Uterus (tissue), 4 donors: Measurements from ENCODE around the gene MFAP3L. TPM values are rescaled to one million over a fixed set of nuclear protein-coding genes. Genes with fewer than 3 reads are reported as not detected.

Experiments used
- DNase-seq, 2 donors: peaks; one replicate each; pipeline ENCODE4 v3.0.0-alpha.2; 2019 to 2020
- H3K27ac ChIP-seq, 2 donors: fragments of 200-600 bp; sonication (generic); 1 replicate in 1 of 2; 2 replicates in 1 of 2; pipeline ENCODE4 v1.5.1; 2016 to 2018
- H3K27me3 ChIP-seq, 2 donors: fragments of 200-600 bp; sonication (generic); one replicate each; pipeline ENCODE4 v1.5.1; 2018 to 2019; ENCODE audit warnings: control low read depth in 1 of 2
- H3K36me3 ChIP-seq, 2 donors: fragments of 200-600 bp; sonication (generic); one replicate each; pipeline ENCODE4 v1.5.1; 2019; ENCODE audit warnings: control low read depth in 1 of 2
- H3K4me1 ChIP-seq, 2 donors: fragments of 200-600 bp; sonication (generic); one replicate each; pipeline ENCODE4 v1.5.1; 2018 to 2019; ENCODE audit warnings: control low read depth in 1 of 2
- H3K4me3 ChIP-seq, 2 donors: fragments of 200-600 bp; sonication (generic); 1 replicate in 1 of 2; 2 replicates in 1 of 2; pipeline ENCODE4 v1.5.1; 2018 to 2019; ENCODE audit warnings: mild to moderate bottlenecking in 1 of 2
- H3K9me3 ChIP-seq, 2 donors: fragments of 200-600 bp; sonication (generic); one replicate each; pipeline ENCODE4 v1.5.1; 2019; ENCODE audit warnings: control low read depth in 1 of 2
- POLR2A ChIP-seq, 2 donors: fragments of 450-650 bp; IDR thresholded peaks; one replicate each; pipeline ENCODE4 v1.6.1; 2016; ENCODE audit warnings: antibody characterized with exemption in 2 of 2, mild to moderate bottlenecking in 1 of 2, moderate library complexity in 1 of 2
- intact Hi-C: fragments of 100-400 bp; cut with DNase I; formaldehyde crosslinking; loops from one replicate; pipeline ENCODE4 v1.15.1; 2023; ENCODE audit warnings: low total_unique reads
- total RNA-seq, 4 donors: library from RNA; depleted of rRNA in 3 of 4; stranded (reverse); fragments of >200 nt in 3 of 4; gene quantifications; one replicate each; pipeline versions ENCODE4 v1.1.0 to v1.2.4, GENCODE V29; 2014 to 2023
- TF ChIP-seq, protein P1 (sequence below), 4 experiments: fragments of 200-600 bp in 2 of 4; fragments of 450-650 bp in 2 of 4; sonication (generic) in 2 of 4; IDR thresholded peaks; one replicate each; pipeline ENCODE4 v1.5.1; 2016 to 2019; ENCODE audit warnings: antibody characterized with exemption in 4 of 4, mild to moderate bottlenecking in 2 of 4, moderate library complexity in 1 of 4
- donor health status: DM: yes; HTN: yes; CAD: no.

The MFAP3L gene
- total RNA-seq, 4 donors from 2014 or later: 6.6 to 38.4 (median 14.9) TPM

DNA sequence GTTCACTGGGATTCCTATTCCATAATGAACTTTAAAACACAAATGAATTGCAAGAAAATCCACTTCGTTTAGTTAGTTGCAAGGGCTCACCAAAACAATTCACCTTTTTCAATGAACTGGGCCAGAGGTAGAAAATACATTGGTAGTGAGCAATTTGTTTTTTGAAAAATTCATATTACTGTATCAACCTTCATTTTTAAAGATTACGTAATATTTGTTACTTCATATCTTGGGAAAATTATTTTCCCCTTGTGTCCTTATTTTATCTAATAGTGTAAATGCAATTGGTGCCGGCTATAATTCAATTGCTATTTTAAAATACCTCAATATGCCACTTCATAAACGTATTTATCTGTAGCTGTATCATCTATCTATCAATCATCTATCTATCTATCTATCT is 41.5 kb downstream of the MFAP3L start:
- no peak overlapping the region for H3K4me3 ChIP-seq
- H3K9me3 ChIP-seq: no peaks in the 10 kb centered on the region
- no peak overlapping the region for H3K27ac ChIP-seq
- DNase-seq: no peak
- no peaks in the 10 kb centered on the region for H3K36me3 ChIP-seq
- H3K4me1 ChIP-seq: no peaks in the 10 kb centered on the region
- no peaks in the 10 kb centered on the region for H3K27me3 ChIP-seq
- TF ChIP-seq, protein P1, sequence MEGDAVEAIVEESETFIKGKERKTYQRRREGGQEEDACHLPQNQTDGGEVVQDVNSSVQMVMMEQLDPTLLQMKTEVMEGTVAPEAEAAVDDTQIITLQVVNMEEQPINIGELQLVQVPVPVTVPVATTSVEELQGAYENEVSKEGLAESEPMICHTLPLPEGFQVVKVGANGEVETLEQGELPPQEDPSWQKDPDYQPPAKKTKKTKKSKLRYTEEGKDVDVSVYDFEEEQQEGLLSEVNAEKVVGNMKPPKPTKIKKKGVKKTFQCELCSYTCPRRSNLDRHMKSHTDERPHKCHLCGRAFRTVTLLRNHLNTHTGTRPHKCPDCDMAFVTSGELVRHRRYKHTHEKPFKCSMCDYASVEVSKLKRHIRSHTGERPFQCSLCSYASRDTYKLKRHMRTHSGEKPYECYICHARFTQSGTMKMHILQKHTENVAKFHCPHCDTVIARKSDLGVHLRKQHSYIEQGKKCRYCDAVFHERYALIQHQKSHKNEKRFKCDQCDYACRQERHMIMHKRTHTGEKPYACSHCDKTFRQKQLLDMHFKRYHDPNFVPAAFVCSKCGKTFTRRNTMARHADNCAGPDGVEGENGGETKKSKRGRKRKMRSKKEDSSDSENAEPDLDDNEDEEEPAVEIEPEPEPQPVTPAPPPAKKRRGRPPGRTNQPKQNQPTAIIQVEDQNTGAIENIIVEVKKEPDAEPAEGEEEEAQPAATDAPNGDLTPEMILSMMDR (IDR thresholded peaks at IDR 0.05): no peak
- TF ChIP-seq POLR2A (IDR thresholded peaks at IDR 0.05): no peak
- intact Hi-C loops: no loop called here

DNA sequence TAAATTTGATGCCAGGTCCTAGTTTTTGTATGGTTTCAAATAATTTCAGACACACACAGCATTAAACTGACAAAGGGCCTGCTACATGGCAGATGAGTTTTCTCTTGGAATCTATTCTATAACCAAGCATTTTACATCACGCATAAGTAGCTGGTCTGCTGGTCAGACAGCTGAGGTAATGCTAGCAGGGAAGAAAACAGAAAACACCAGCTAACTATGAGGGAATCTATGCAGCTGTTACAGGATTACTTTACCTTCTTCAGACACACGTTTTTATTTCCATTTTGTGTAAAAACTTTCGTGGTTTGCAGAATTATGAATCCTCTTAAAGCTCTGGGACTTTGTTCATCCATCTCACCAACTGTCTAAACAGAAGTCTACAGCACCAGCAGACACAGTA is 42.0 kb downstream of the MFAP3L start:
- Histone ChIP-seq H3K9me3 (no peaks in the 10 kb centered on the region), H3K4me3 (no peak overlapping the region), H3K36me3 (no peaks in the 10 kb centered on the region), H3K4me1 (no peaks in the 10 kb centered on the region), H3K27me3 (no peaks in the 10 kb centered on the region), H3K27ac (no peak overlapping the region)
- TF ChIP-seq, protein P1 (IDR thresholded peaks at IDR 0.05): no peak
- TF ChIP-seq POLR2A (IDR thresholded peaks at IDR 0.05): no peak
- no peak for DNase-seq
- intact Hi-C loops: no loop called here

DNA sequence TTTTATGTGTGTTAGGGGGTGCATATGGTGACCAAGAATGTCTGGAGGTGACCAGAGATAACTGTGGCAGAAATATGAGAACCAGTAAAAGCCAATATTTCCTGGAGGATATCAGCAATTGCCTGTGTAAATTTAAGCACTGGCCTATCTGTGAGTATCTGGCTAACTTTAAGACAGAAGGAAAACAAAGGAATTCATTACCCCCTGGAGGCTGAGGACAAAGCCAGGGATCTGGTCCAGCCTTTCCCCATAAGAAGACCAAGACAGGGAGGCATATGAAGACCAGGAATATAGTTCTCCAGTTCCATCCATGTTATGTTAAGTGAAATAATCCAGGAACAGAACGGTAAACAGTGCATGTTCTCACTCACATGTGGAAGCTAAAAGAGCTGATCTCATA is 49.2 kb downstream of the MFAP3L start:
- DNase-seq: no peak
- Histone ChIP-seq H3K4me1 (no peaks in the 10 kb centered on the region), H3K9me3 (no peaks in the 10 kb centered on the region), H3K27ac (no peak overlapping the region), H3K36me3 (no peaks in the 10 kb centered on the region), H3K4me3 (no peak overlapping the region), H3K27me3 (no peaks in the 10 kb centered on the region)
- intact Hi-C loops: no loop called here
- no peak for TF ChIP-seq POLR2A (IDR thresholded peaks at IDR 0.05)
- TF ChIP-seq, protein P1 (IDR thresholded peaks at IDR 0.05): no peak

DNA sequence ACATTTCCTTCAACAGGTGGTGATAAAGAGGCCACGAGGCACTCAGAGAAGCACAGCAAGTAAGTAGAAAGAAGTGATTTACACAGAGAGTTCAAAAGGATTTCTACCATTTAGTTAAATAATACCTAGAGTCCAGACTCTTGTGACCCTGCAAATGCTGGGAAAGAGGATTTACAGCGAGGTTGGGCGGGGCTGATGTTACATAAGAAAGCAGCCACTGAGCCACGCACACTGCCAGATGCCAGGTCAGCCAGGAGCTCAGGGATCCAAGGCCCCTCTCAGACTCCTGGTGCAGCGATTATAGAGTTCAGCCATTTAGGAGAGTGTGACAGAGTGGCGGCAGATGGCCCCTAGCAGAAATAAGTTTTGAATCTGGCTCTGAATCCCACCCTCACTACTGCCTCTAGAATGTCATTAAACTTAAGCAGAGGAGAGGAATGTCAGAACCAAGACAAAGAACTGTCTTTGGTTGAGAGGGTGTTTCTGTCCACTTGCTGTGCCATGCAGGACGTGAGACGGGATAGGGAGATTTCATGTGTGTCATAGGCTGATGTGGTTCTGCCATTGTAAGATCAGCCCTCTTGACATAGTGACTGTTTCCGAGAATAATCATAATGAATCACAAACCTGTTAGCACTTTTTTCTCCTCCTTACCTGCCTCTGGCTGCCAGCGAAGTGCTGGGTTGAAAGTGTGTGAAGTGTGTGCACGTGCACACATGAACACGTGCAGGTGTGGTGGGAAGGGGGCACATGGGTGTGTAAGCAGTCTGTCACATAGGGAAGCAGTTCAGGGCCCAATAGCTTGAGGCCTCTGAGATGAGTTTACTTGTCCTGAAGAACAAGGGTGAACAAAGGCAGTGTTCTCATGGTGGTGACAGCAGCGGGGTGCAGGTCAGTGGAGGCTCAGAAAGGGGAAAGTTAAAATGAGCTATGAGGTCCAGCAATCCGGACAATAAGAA is 50.1 kb downstream of the MFAP3L start:
- Histone ChIP-seq H3K27me3 (no peaks in the 10 kb centered on the region), H3K27ac (no peak overlapping the region)

More for the DNA sequence above, 50.1 kb downstream of the MFAP3L start:
- Histone ChIP-seq H3K9me3 (no peaks in the 10 kb centered on the region), H3K36me3 (no peaks in the 10 kb centered on the region), H3K4me1 (no peaks in the 10 kb centered on the region), H3K4me3 (no peak overlapping the region)
- TF ChIP-seq, protein P1 (IDR thresholded peaks at IDR 0.05): no peak
- TF ChIP-seq POLR2A (IDR thresholded peaks at IDR 0.05): no peak
- intact Hi-C loops: no loop called here
- DNase-seq: no peak
